Activated CD8-positive, alpha-beta memory T cell treated with anti-CD3 and anti-CD28 coated beads for 36 hours (primary cell): Measurements from ENCODE around the gene TMEM235. TPM values are rescaled to one million over a fixed set of nuclear protein-coding genes. Genes with fewer than 3 reads are reported as not detected.

Source experiments
- CTCF ChIA-PET: fragments of 350-600 bp; sonication (Branson Sonifier 250); formaldehyde crosslinking; loops from one replicate; lab custom pipeline; 2021; ENCODE audit warnings: antibody characterized with exemption; lab: Charles Lee
- POLR2A ChIA-PET: fragments of 350-600 bp; sonication (Branson Sonifier 250); formaldehyde crosslinking; loops from one replicate; lab custom pipeline; 2021; ENCODE audit warnings: antibody characterized with exemption; lab: Charles Lee
- total RNA-seq, 2 experiments: library from RNA; stranded (reverse); gene quantifications; one replicate each; pipeline ENCODE4 v1.2.3, GENCODE V29; 2021

Gene TMEM235
- total RNA-seq: not detected

GRCh38 chr17:78230996-78231935, at the start of gene TMEM235:
Gene TMEM235, plus strand, starts transcription at chr17:78231631. Its CDS starts 393 bp downstream, at chr17:78232024.
- ChIA-PET CTCF (interaction anchor here (0.5 to 1.6 kb wide), 2 partner anchors 19 to 151 kb away, joined by 5 to 6 read pairs; no protein-coding TSS in a partner anchor), POLR2A (no interaction called here)

GRCh38 chr17:78182504-78182903, 48.9 kb upstream of the TMEM235 start:
- ChIA-PET POLR2A (interaction anchor here (0.7 kb wide), 1 partner anchor 9 kb away, joined by 4 read pairs; no protein-coding TSS in a partner anchor), CTCF (interaction anchor here (0.5 to 1.8 kb wide), 4 partner anchors 13 to 78 kb away, joined by 3 to 7 read pairs (median 4); no protein-coding TSS in a partner anchor)

- ChIA-PET POLR2A (interaction anchor here (0.5 kb wide), 1 partner anchor 93 kb away, joined by 6 read pairs; no protein-coding TSS in a partner anchor), CTCF (interaction anchor here (0.6 to 1.9 kb wide), 4 partner anchors 9 to 67 kb away, joined by 3 to 9 read pairs (median 5); no protein-coding TSS in a partner anchor)
Observed at GRCh38 chr17:78183916-78184315, 47.5 kb upstream of the TMEM235 start.

GRCh38 chr17:78184351-78184750, 47.1 kb upstream of the TMEM235 start:
- CTCF ChIA-PET: interaction anchor here (1.2 to 1.9 kb wide), 3 partner anchors 9 to 66 kb away, joined by 3 to 9 read pairs (median 7); no protein-coding TSS in a partner anchor
- POLR2A ChIA-PET: interaction anchor here (0.5 kb wide), 1 partner anchor 93 kb away, joined by 6 read pairs; no protein-coding TSS in a partner anchor

GRCh38 chr17:78184868-78185267, 46.6 kb upstream of the TMEM235 start:
- ChIA-PET CTCF (interaction anchor here (1.9 kb wide), 1 partner anchor 66 kb away, joined by 9 read pairs; no protein-coding TSS in a partner anchor), POLR2A (no interaction called here)

GRCh38 chr17:78185981-78186691, 45.3 kb upstream of the TMEM235 start:
- ChIA-PET CTCF (interaction anchor here (0.7 to 2.0 kb wide), 6 partner anchors 10 to 72 kb away, joined by 3 to 9 read pairs (median 4); no protein-coding TSS in a partner anchor), POLR2A (interaction anchor here (0.6 to 2.2 kb wide), 8 partner anchors 10 to 228 kb away, joined by 3 to 11 read pairs (median 3); no protein-coding TSS in a partner anchor)

GRCh38 chr17:78186692-78187595, 44.5 kb upstream of the TMEM235 start, which contains the start of the genes AFMID and TK1:
Gene AFMID, plus strand, starts transcription at chr17:78187362. Its CDS starts 9 bp downstream, at chr17:78187371.
Gene TK1, minus strand, starts transcription at chr17:78187052. Its CDS starts 58 bp downstream, at chr17:78186994.
- POLR2A ChIA-PET: interaction anchor here (0.6 to 2.2 kb wide), 7 partner anchors 10 to 128 kb away, joined by 3 to 11 read pairs (median 3); no protein-coding TSS in a partner anchor
- CTCF ChIA-PET: interaction anchor here (0.6 to 2.0 kb wide), 9 partner anchors 10 to 165 kb away, joined by 3 to 9 read pairs (median 3); no protein-coding TSS in a partner anchor

GRCh38 chr17:78196716-78197115, 34.7 kb upstream of the TMEM235 start:
- ChIA-PET POLR2A (interaction anchor here (1.0 kb wide), 1 partner anchor 10 kb away, joined by 4 read pairs; the partner anchor contains the start of gene TK1), CTCF (interaction anchor here (0.6 to 1.6 kb wide), 2 partner anchors 20 to 38 kb away, joined by 3 to 6 read pairs; no protein-coding TSS in a partner anchor)

- ChIA-PET POLR2A (interaction anchor here (1.0 kb wide), 1 partner anchor 11 kb away, joined by 4 read pairs; the partner anchor contains the start of gene TK1), CTCF (interaction anchor here (0.6 kb wide), 1 partner anchor 38 kb away, joined by 3 read pairs; no protein-coding TSS in a partner anchor)
Observed at GRCh38 chr17:78197147-78197832, 34.1 kb upstream of the TMEM235 start.

GRCh38 chr17:78200451-78200850, 31.0 kb upstream of the TMEM235 start:
- CTCF ChIA-PET: no interaction called here
- POLR2A ChIA-PET: no interaction called here

GRCh38 chr17:78202666-78203065, 28.8 kb upstream of the TMEM235 start:
- CTCF ChIA-PET: no interaction called here
- POLR2A ChIA-PET: no interaction called here

- CTCF ChIA-PET: no interaction called here
- POLR2A ChIA-PET: no interaction called here
Observed at GRCh38 chr17:78204387-78205123, 26.9 kb upstream of the TMEM235 start.

GRCh38 chr17:78205124-78205775, 26.2 kb upstream of the TMEM235 start:
- ChIA-PET CTCF (no interaction called here), POLR2A (no interaction called here)

GRCh38 chr17:78206298-78206697, 25.1 kb upstream of the TMEM235 start:
- ChIA-PET POLR2A (no interaction called here), CTCF (interaction anchor here (0.7 to 1.5 kb wide), 5 partner anchors 40 to 121 kb away, joined by 3 to 5 read pairs (median 4); no protein-coding TSS in a partner anchor)

- ChIA-PET POLR2A (no interaction called here), CTCF (interaction anchor here (1.5 kb wide), 1 partner anchor 22 kb away, joined by 4 read pairs; the partner anchor contains the start of genes AFMID and TK1)
Observed at GRCh38 chr17:78208486-78208885, 22.9 kb upstream of the TMEM235 start.
